B cell (primary cell): Measurements from ENCODE around the gene SFMBT2.

Experiments used
- CTCF ChIP-seq: fragments of 200-600 bp; IDR thresholded peaks from one replicate; pipeline ENCODE4 v1.8.0; 2022; ENCODE audit warnings: antibody characterized with exemption, mild to moderate bottlenecking
- EZH2 ChIP-seq: IDR thresholded peaks from 2 replicates; pipeline ENCODE4 v1.6.1; 2012; ENCODE audit warnings: borderline replicate concordance, low read depth, mild to moderate bottlenecking, moderate library complexity, low read length; ENCODE audit not compliant: insufficient read depth, poor library complexity, severe bottlenecking

GRCh38 chr10:7267142-7267541, 143.7 kb downstream of the SFMBT2 start:
- TF ChIP-seq EZH2 (no peak), CTCF (no peak)
